DOHH2 (cell line): ENCODE results near the gene CACNA1E.

Experiments used
- H3F3A ChIP-seq: fragments of 200-600 bp; sonication (generic), shearing (Covaris generic); 2 replicates; pipeline ENCODE4 v1.6.0; 2016; ENCODE audit warnings: antibody characterized with exemption, mild to moderate bottlenecking; ENCODE audit not compliant: control insufficient read depth, insufficient read depth
- H3K27ac ChIP-seq: fragments of 200-600 bp; sonication (generic); 2 replicates; pipeline ENCODE4 v1.5.1; 2014; ENCODE audit warnings: low read depth, mild to moderate bottlenecking, low read length, moderate library complexity
- H3K27me3 ChIP-seq: fragments of 200-600 bp; sonication (generic); 2 replicates; pipeline ENCODE4 v1.6.1; 2014; ENCODE audit warnings: mild to moderate bottlenecking, low read length, mixed read lengths; ENCODE audit not compliant: control insufficient read depth
- H3K36me3 ChIP-seq: fragments of 200-600 bp; sonication (generic); 2 replicates; pipeline ENCODE4 v1.6.1; 2014; ENCODE audit warnings: mild to moderate bottlenecking, low read length, moderate library complexity, mixed read lengths; ENCODE audit not compliant: control insufficient read depth
- H3K4me1 ChIP-seq: fragments of 200-600 bp; sonication (generic); 2 replicates; pipeline ENCODE4 v1.6.1; 2014; ENCODE audit warnings: mild to moderate bottlenecking, low read length, mixed read lengths; ENCODE audit not compliant: control insufficient read depth
- H3K4me2 ChIP-seq: fragments of 200-600 bp; sonication (generic); 2 replicates; pipeline ENCODE4 v1.6.0; 2014; ENCODE audit warnings: mild to moderate bottlenecking, low read length, moderate library complexity
- H3K4me3 ChIP-seq: fragments of 200-600 bp; sonication (generic); 2 replicates; pipeline ENCODE4 v1.5.1; 2014; ENCODE audit warnings: mild to moderate bottlenecking, low read length, mixed read lengths
- H3K79me2 ChIP-seq: fragments of 200-600 bp; sonication (generic); 2 replicates; pipeline ENCODE4 v1.6.1; 2014; ENCODE audit warnings: mild to moderate bottlenecking, low read length, mixed read lengths; ENCODE audit not compliant: control insufficient read depth
- H3K9me2 ChIP-seq: fragments of 200-600 bp; sonication (generic); replicated peaks from 2 replicates; pipeline ENCODE4 v1.6.1; 2014; ENCODE audit warnings: mild to moderate bottlenecking, low read length, mixed read lengths; ENCODE audit not compliant: control insufficient read depth
- H3K9me3 ChIP-seq: fragments of 200-600 bp; sonication (generic); 2 replicates; pipeline ENCODE4 v1.6.1; 2014; ENCODE audit warnings: antibody characterized with exemption, low read length, mixed read lengths; ENCODE audit not compliant: control insufficient read depth, insufficient read depth
- H4K20me1 ChIP-seq: fragments of 200-600 bp; sonication (generic); 2 replicates; pipeline ENCODE4 v1.6.0; 2014; ENCODE audit warnings: low read depth, mild to moderate bottlenecking, antibody characterized with exemption, low read length, moderate library complexity; ENCODE audit not compliant: control insufficient read depth, insufficient read depth
- EZH2phosphoT487 ChIP-seq: fragments of 200-600 bp; sonication (generic); IDR thresholded peaks from 2 replicates; pipeline ENCODE4 v1.6.1; 2017; ENCODE audit warnings: borderline replicate concordance, mild to moderate bottlenecking, antibody characterized with exemption, low read length, moderate library complexity, mixed read lengths
- TF ChIP-seq, protein P1 (sequence below): fragments of 200-600 bp; sonication (generic); IDR thresholded peaks from one replicate; pipeline ENCODE4 v1.5.1; 2014; ENCODE audit warnings: antibody characterized with exemption, mild to moderate bottlenecking, low read depth, low read length; ENCODE audit not compliant: poor library complexity, severe bottlenecking

The CACNA1E gene

DNA sequence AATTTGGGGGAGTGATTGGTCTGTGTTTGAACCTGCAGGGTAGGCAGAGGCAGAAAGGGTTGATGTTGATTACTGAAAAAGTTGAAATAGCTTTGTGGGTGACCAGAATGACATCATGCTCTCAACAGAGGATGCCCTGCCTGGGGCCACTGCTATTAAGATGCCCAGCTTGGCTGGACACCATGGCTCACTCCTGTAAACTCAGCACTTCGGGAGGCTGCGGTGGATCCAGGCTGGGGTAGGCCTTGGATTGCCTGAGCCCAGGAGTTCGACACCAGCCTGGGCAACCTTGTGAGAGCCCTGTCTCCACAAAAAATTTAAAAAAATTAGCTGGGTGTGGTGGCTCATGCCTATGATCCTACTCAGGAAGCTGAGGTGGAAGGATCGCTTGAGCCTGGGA, 42.8 kb upstream of the CACNA1E start:
- no peaks in the 10 kb centered on the region for H3K4me1 ChIP-seq
- H3K9me2 ChIP-seq = no peaks in the 10 kb centered on the region
- no peak for TF ChIP-seq EZH2phosphoT487
- TF ChIP-seq, protein P1, sequence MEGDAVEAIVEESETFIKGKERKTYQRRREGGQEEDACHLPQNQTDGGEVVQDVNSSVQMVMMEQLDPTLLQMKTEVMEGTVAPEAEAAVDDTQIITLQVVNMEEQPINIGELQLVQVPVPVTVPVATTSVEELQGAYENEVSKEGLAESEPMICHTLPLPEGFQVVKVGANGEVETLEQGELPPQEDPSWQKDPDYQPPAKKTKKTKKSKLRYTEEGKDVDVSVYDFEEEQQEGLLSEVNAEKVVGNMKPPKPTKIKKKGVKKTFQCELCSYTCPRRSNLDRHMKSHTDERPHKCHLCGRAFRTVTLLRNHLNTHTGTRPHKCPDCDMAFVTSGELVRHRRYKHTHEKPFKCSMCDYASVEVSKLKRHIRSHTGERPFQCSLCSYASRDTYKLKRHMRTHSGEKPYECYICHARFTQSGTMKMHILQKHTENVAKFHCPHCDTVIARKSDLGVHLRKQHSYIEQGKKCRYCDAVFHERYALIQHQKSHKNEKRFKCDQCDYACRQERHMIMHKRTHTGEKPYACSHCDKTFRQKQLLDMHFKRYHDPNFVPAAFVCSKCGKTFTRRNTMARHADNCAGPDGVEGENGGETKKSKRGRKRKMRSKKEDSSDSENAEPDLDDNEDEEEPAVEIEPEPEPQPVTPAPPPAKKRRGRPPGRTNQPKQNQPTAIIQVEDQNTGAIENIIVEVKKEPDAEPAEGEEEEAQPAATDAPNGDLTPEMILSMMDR = no peak

DNA sequence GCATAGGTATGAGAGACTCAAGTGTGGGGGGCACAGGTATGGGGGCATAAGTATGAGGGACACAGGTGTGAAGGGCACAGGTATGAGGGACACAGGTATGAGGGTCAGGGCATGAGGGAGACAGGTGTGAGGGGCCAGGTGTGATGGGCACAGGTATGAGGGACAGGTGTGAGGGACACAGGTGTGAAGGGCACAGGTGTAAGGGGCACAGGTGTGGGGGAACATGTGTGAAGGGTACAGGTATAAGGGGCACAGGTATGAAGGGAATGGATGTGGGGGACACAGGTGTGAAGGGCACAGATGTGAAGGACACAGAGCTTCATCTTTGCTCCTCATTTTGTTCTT, 41.2 kb upstream of the CACNA1E start:
- TF ChIP-seq EZH2phosphoT487 = no peak
- TF ChIP-seq, protein P1 = no peak
- Histone ChIP-seq H3K4me3 (no peak overlapping the region), H3K36me3 (no peaks in the 10 kb centered on the region), H3K27ac (no peak overlapping the region), H3K4me2 (no peak overlapping the region), H3K4me1 (no peaks in the 10 kb centered on the region), H4K20me1 (no peaks in the 10 kb centered on the region), H3K9me2 (no peaks in the 10 kb centered on the region), H3K79me2 (no peaks in the 10 kb centered on the region), H3K9me3 (no peaks in the 10 kb centered on the region), H3K27me3 (no peaks in the 10 kb centered on the region), H3F3A (no peaks in the 10 kb centered on the region)

More for the DNA sequence above, 42.8 kb upstream of the CACNA1E start:
- Histone ChIP-seq H3K9me3 (no peaks in the 10 kb centered on the region), H3K36me3 (no peaks in the 10 kb centered on the region), H3K79me2 (no peaks in the 10 kb centered on the region), H4K20me1 (no peaks in the 10 kb centered on the region), H3K4me3 (no peak overlapping the region), H3K27me3 (no peaks in the 10 kb centered on the region), H3K27ac (no peak overlapping the region), H3F3A (no peaks in the 10 kb centered on the region), H3K4me2 (no peak overlapping the region)

DNA sequence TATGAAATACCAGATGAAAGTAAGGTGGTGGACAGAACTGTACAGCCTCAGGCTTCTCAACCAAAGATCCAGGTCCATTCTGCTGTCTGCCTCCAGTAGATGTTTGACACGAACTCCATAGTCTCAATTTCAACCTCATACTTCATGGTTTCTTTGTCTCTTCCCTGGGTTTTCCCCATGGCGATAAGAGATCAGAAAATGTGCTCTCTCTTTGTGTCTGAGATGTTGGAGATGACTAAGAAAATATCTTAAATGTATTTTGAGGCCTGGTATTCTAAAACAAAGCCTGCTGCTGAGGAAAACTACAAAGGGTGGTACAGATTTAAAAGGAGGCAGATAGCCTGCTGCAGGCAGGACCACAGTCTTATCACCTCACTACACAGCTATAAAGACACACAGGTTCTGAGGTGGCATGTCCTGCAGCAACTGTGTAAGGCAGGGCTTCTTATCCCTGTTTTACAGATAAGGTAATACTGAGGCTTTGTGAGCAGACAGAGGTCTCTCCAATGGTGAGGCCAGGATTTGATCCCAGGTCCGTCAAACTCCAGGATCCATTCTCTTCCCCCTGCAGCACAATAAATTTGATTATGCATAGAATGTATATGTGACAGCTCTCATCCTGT, 40.0 kb upstream of the CACNA1E start:
- no peaks in the 10 kb centered on the region; the same call in 1 of the 2 replicates for H3K27me3 ChIP-seq
- no peaks in the 10 kb centered on the region for H3K9me3 ChIP-seq
- no peaks in the 10 kb centered on the region for H3K79me2 ChIP-seq
- no peaks in the 10 kb centered on the region for H3K4me1 ChIP-seq
- H3K4me2 ChIP-seq = no peak overlapping the region
- H3K27ac ChIP-seq = no peak overlapping the region
- no peaks in the 10 kb centered on the region for H3K36me3 ChIP-seq
- no peak for TF ChIP-seq EZH2phosphoT487
- TF ChIP-seq, protein P1 = no peak
- H3K4me3 ChIP-seq = no peak overlapping the region
- no peaks in the 10 kb centered on the region for H3F3A ChIP-seq
- no peaks in the 10 kb centered on the region for H4K20me1 ChIP-seq
- H3K9me2 ChIP-seq = no peaks in the 10 kb centered on the region
